ENCODE data around the gene TXNRD1.
"Not testable (repeated sequence)": the region's sequence is repeated elsewhere in the genome, so short reads cannot be mapped to it uniquely, and the experiment has no call there.

The TXNRD1 gene

DNA sequence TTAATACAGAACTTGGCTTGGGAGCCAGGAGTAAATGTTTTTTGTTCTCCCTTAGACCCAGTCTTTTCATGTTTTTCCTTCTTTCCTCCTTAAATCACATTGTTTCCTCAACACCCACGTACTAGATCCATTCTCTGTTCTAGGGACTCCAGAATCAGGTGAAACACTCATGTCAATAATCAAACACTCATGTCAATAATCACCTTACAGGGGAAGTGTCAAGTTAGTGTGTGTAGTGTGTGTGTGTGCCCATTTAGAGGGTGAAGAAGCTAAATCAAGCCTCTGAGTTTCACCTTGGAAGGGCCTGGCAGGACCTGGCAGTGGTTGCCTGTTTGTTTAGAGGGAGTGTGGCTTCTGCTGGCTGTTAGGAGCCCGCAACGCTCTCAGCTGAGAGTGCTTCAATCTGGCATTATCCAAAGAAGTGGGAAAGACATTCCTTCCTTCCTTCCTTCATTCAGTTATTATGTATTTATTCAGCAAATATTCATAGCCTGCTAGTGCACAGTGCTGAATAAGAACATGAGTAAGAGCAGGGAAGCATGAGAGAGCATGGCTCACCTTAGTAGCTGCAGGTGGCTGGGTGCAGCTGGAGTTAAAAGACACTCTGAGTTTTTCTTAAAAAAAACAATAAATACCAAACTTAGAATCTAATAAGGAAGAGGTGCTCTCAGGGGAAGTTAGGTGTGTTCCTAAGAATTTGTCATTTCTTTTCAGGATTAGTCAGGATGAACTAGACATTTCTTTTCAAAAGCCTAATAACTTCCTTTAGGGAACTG is 70.3 kb downstream of the TXNRD1 start:
- no peak for DNase-seq

DNA sequence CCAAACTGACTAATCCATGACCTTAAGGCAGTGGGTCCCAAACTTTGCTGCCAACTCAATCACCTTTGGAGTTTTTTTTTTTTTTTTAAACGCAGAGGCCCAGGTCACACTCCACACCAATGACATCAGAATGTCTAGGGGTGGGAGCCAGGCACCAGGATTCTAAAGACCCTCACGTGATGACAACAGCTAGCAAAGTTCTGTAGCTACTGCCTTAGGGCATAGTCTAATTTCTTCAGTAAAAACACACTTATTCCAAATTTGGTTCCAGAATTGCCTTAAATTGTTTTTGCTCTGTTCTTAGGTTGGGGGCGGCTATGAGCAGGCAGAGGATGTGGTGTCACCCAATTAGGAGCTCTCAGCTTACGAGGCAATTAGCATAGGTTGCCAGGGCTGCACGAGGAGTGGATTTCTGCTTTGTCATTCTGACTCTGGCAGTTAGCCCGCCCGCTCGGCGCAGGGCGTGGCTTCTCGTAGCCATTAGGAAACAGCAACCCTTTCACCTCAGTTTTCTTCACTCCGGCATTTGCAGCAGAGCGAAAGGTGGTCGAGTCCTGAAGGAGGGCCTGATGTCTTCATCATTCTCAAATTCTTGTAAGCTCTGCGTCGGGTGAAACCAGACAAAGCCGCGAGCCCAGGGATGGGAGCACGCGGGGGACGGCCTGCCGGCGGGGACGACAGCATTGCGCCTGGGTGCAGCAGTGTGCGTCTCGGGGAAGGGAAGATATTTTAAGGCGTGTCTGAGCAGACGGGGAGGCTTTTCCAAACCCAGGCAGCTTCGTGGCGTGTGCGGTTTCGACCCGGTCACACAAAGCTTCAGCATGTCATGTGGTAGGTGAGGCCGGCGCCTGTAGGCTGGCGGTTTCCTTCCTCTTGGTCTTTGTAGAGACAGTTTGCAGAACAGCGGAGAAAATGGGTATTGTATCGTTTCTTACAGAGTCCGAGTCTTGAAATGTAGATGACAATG is 71.2 kb downstream of the TXNRD1 start:
- DNase-seq: peak; percentile 88

DNA sequence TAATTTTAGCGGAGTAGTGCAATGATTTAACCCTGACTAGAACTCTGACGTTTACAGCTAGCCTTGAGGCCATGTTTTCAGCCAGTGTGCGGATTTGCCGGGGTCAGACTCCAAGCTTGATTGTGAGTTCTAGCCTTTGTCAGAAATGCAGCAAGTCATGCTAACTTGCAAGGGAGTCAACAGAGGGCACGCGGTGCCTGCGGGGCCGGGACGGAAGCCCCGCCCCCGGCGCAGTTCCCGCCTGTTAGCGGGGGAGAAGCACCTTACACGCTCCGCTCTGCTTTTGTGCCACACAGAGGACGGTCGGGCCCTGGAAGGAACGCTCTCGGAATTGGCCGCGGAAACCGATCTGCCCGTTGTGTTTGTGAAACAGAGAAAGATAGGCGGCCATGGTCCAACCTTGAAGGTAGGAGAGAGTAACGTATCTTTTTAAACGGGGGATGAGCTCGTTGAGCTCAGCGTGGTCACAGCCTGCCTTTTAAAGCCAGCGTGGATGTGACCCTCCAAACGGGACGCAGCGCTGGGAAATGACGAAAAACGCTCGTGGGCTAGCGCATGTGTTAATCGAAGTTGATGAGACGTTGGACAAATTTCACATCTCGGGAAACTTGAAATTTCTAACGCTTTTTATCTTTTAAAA is 73.2 kb downstream of the TXNRD1 start:
- peak; percentile 69 for DNase-seq

DNA sequence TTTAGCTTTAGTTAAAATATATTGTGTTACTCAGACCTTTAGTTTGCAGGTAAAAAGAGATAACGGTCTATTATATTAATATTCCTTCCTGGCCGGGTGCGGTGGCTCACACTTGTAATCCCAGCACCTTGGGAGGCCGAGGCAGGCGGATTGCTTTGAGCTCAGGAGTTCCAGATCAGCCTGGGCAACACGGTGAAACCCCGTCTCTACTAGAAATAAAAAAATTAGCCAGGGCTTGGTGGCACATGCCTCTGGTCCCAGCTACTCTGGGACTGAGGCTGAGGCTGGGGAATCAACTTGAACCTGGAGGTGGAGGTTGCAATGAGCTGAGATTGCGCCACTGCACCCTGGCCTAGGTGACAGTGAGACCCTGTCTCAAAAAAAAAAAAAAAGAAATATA is 74.7 kb downstream of the TXNRD1 start:
- no peak for DNase-seq

DNA sequence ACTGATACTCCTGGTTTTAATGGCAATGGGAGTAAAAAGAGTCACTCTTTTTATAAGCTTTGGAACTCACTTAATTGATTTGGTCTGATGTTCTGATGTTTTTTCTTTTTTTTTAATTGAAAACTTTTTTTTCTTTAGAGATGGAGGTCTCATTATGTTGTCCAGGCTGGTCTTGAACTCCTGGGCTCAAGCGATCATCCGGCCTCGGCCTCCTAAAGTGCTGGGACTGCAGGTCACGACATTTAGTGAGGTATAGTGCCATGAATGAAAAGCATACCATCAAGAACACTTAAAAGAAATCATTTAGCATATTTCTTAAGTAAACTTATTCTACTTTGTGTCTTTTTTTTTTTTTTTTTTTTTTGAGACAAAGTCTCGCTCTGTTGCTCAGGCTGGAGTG is 75.3 kb downstream of the TXNRD1 start:
- no peak for DNase-seq

DNA sequence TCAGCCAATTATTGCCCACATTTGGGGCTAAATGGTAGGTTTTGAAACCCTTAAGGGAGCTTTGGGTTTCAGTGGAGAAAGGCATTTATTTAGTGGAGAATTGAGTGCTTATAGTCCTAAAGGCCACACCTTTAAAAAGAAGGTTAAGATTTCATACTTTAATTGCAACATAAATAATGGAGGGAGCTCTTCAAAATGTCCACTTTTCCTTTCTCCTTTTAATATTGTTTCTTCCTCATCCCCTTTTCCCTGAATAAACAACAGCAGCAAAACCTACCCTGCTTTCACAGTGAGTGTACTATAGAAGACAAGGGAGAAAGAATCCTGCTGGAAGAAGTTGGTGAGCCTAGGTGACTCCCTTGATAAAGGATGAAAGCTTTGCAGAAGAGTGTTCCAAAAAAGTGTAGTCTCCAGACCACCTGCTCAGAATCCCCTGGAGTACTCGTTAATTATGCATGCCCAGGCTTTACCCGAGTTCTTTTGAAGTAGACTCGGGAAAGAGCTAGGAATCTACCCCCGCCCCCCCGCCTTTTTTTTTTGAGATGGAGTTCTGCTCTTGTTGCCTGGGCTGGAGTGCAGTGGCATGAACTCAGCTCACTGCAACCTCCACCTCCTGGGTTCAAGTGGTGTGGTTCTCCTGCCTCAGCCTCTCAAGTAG is 76.4 kb downstream of the TXNRD1 start:
- no peak for DNase-seq

DNA sequence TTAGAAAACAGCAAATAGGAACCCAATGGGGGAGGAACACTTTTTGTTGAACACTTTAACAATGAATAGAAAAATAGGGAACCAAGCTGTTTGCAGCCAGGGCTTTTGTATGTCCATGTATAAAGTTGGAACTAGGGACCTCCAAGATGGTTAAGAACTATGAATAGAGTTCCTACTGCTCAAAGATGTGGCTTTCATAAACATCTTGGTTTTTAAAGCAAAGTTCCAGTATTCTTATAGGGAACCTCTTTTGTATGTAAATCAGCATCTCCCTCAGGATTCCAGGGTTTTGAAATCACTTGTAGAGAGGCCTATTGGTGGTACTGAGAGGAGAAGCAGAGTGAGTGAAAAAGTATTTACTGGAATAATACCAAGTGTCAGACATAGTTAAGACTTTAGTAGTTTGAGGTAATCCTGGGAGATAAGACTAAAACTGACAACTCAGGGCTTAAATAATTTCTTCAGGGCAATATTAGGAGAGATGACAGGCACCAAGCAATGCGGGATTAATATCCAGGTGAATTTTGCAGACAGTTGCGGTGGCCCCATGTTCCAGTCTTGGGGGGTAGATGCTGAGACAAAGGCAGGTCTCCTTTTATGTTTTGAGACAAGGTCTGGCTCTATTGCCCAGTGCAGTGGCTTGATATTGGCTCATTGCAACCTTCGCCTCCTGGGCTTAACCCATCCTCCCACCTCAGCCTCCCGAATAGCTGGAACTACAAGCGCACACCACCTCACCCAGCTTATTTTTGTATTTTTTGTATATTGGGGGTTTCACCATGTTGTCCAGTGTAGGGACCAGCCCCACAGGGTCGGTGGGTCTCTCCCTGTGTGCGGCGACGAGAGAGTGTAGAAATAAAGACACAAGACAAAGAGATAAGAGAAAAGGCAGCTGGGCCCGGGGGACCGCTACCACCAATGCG is 77.6 kb downstream of the TXNRD1 start:
- DNase-seq: no peak

DNA sequence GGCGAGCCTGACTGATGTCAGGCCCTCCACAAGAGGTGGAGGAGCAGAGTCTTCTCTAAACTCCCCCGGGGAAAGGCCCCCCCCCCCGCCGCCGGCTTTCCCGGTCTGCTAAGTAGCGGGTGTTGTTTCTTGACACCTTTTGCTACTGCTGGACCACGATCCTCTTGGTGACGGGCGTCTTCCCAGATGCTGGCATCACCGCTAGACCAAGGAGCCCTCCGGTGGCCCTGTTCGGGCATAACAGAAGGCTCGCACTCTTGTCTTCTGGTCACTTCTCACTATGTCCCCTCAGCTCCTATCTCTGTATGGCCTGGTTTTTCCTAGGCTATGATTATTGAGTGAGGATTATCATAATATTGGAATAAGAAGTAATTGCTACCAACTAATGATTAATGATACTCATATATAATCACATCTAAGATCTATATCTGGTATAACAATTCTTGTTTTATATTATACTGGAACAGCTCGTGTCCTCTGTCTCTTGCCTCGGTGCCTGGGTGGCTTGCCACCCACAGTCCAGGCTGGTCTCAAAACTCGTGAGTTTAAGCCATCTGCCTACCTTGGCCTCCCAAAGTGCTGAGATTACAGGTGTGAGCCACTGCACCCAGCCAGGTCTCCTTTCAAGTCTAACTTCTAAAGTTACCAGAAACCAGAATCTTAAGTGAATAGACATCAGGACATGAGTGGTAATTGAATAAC is 78.7 kb downstream of the TXNRD1 start:
- DNase-seq: not testable (repeated sequence)

DNA sequence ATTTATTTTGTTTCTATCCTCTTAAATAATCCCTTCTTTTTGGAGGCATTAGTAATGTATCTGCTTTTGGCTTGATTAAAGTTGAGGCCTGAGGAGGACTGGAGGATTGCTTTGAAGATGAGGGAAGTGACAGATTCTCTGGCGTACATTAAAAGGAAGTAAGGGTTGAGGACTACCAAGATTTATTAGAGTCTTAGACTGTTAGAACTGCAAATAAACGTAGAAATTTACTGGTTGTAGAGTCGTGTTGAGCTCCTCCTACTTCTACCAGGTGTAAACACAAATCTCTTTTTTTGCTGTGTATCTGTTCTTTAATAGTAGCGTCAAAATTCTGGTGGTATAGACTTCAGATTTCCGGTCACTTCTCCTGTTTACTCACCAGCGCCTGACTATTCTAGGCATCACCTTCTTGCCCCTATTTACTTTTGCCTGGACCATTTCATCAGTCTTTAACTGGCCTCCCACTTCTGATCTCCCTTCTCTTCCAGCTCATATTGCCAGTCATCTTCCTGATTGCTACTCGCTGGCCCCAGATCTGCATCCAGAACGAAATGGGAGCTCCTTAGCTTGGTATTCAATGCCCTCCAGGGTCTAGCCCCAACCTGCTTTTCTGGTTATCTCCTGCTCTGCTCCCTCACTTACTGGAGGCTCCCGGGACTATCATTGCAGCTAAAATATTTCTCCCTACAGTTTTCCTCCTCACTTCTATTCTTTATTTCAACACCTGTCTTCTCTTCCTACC is 79.5 kb downstream of the TXNRD1 start:
- no peak for DNase-seq

DNA sequence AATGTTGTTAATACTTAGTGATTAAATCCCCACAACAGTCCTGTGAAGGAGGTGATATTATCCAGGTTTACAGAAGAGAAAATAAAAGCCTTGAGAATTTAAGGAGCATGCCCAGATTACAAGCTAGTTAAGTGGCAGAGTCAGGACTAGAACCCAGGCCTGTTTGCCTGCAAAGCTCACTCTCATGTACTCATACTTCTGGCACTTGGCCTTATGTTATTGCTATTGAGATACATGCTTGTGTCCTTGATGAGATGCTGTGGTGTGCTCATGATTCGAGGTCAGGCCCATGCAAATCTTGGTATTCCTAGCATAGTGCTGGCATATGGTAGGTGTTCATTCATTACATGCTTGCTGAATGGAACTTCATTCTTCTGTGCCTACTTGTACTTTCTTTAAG is 80.4 kb downstream of the TXNRD1 start:
- no peak for DNase-seq

DNA sequence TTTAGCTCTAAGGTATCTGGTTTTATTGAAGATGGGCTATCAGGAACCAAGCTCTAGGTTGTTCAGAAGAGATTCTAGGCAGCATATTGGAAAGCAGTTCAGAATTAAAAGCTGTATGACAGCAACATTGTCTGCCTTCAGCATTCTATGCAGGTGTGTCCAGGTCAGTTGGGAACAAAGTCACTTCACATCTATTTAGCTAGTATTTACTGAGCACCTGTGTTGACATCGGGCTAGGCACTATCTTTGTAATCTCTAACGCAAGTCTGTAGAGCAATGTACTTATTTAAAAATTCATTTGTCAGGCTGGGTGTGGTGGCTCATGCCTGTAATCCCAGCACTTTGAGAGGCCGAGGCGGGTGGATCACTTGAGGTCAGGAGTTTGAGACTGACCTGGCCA is 81.1 kb downstream of the TXNRD1 start:
- no peak for DNase-seq

DNA sequence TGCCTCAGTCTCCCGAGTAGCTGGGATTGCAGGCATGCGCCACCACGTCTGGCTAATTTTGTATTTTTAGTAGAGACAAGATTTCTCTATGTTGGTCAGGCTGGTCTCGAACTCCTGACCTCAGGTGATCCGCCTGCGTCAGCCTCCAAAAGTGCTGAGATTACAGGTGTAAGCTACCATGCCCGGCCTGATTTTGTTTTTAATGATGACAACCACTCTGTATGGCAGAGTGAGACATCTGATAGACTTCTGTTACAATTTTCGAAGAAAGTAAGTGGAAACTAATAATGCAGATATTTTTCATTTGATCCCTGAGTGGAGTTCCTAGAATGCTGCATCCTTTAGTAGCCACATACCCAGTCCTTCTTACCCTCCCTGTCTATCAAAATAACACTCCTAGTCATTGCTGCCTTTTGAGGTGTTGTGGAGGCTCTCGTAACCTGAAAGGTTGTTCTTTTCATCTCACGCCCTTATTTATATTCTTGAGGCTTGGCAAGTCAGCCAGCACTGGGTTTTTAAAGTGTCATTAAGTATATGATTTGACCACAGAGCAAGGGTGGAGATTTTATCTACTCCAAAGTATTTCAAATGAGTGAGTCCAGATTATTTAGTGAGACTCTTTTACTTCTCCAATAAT is 82.0 kb downstream of the TXNRD1 start:
- no peak for DNase-seq

DNA sequence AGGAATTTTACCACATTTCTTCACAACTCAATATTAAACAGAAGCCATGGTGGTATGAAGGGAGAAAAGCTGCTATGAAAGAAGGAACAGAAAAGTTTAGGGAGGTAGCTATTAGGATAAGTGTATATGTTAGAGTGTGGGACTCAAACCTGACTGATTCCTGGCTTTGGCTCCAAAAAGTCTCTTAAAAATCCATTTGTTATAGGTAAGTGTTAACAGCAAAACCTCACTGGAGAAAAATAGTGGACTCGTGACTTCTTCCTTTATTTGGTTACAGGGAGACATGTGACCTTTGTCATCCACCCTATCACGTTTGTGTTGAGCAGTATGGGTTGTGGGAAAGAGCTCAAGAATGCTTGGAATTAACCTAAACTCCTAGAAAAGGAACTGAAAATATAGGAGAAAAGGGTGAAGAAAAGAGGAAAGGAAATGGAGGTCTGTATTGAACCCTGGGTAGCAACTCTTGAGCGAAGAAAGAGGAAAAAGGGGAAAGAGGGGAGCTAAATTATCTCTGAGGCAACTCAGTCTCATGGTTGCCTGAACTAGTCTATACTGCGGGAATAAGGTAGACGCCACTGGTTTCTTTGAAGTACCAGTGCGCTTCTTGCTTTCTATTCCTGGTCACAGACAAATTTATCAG is 84.4 kb downstream of the TXNRD1 start:
- no peak for DNase-seq

DNA sequence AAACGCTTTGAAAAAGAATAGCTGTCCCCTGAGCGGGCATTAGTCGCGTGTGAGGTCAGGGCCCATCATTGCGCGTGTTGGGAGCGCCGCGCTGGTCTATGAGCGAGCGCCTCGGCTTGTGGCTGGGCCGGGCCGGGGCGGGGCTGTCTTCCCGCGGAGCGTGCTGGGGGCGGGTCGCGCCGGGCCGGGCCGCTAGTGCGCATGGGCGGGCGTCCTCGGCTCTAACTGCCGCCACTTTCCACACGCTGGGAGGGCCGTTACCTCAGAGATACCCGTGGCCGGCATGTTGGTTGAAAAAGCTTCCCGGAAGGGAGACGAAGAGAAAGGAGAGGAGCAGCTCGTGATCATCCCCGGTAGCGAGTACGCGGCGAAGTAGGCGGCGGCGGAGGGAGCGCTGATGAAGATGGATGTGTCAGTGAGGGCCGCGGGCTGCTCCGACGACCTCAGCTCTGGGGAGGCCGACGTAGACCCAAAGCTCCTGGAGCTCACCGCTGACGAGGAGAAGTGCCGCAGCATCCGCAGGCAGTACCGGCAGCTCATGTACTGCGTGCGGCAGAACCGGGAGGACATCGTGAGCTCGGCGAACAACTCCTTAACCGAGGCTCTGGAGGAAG is 88.1 kb downstream of the TXNRD1 start, which contains the start of gene EID3:
Gene EID3, plus strand, starts transcription at position 202 of the 614 bp plus-strand sequence. Its CDS starts 196 bp downstream, at position 398.
- DNase-seq: no peak

DNA sequence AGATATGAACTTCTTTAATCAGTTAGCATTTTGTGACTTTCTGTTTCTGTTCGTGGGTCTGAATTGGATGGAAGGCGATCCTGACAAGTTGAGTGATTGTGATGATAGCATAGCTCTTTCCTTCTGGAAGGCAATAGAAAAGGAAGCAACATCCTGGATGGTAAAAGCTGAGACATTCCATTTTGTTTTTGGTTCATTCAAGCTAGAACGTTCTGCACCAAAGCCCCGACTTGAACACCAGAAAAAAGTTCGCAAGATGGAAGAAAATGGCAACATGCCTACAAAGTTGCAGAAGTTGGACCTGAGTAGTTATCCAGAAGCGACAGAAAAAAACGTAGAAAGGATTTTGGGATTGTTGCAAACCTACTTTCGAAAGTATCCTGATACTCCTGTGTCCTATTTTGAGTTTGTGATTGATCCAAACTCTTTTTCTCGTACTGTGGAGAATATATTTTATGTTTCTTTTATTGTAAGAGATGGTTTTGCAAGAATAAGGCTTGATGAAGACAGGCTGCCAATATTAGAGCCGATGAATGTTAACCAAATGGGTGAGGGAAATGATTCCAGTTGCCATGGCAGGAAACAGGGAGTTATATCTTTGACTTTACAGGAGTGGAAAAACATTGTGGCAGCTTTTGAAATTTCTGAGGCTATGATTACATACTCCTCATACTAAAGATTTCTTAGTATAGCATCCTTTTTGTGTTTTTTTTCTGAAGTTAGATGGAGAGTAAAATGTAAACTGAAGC is 88.9 kb downstream of the TXNRD1 start:
- no peak for DNase-seq

DNA sequence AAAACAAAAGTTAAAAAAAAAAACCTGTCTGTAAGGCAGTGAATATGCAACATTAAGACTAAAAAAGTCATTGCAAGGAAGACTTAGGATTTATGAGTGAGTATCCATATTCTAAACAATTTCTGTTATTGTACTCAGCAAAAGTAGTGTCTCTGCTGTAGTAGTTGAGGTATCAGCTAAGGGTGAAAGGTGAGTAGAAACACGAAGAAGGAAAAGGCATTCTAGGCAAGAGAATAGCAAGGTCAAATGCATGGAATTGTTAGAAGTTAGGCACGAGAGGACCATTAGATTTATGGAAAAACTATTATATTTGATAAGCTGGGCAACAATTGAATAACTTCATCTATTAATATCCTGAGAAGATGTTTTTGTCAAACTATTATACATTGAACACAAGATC is 89.8 kb downstream of the TXNRD1 start:
- DNase-seq: no peak

DNA sequence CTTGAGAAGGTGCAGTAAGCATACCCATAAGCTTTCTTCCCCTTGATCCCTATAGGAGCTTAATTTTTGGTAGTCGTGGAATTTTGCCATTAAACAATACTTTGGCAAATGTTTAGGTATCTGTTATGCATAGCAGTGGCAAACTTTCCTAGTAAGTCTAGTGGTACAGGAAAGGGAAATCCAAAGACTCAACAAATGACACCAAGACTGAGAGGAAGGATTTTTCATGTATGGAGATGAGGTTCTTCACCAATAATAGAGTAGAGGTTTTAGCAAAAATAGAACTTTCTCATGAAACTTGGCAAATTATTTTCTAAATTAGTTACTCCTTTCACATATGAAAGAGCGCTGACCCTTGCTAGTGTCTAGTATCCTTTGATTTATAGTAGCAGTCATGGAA is 90.8 kb downstream of the TXNRD1 start:
- no peak for DNase-seq
